Gastrocnemius medialis (tissue), 4 donors: ENCODE data around the gene PAQR8.

Experiments
- CTCF ChIP-seq, 5 experiments: fragments of 450-650 bp in 3 of 5; fragments of 200-600 bp in 2 of 5; sonication (generic) in 2 of 5; IDR thresholded peaks in 4 of 5; conservative IDR thresholded peaks in 1 of 5; 1 replicate in 4 of 5; 2 replicates in 1 of 5; pipeline ENCODE4 v1.5.1; 2016 to 2019; ENCODE audit warnings: antibody characterized with exemption in 5 of 5, mild to moderate bottlenecking in 3 of 5, moderate library complexity in 3 of 5
- POLR2A ChIP-seq, 2 donors: fragments of 450-650 bp; IDR thresholded peaks; one replicate each; pipeline ENCODE4 v1.6.1; 2017; ENCODE audit warnings: antibody characterized with exemption in 2 of 2, mild to moderate bottlenecking in 2 of 2, moderate library complexity in 2 of 2

GRCh38 chr6:52419809-52420667 is 58.1 kb downstream of the PAQR8 start, which contains the start of gene EFHC1:
- TF ChIP-seq CTCF (IDR thresholded peaks at IDR 0.05 in 4 of 5, conservative IDR thresholded peaks at IDR 0.05 in 1 of 5) (no peak), POLR2A (IDR thresholded peaks at IDR 0.05) (peak; percentile 50 to 64)
